Fibroblast of lung (primary cell): Measurements from ENCODE around the gene GABPB1. TPM values are rescaled to one million over a fixed set of nuclear protein-coding genes. Genes with fewer than 3 reads are reported as not detected.

ENCODE experiments used
- DNase-seq, 2 donors: peaks; one replicate each; pipeline versions ENCODE4 v3.0.0 to v3.0.0-alpha.2; 2010; ENCODE audit warnings: low read depth in 2 of 2
- H2AFZ ChIP-seq: 2 replicates; pipeline ENCODE4 v1.5.1; 2012; ENCODE audit warnings: low read length, control low read depth, inconsistent platforms
- H3K27ac ChIP-seq: 2 replicates; pipeline ENCODE4 v1.5.1; 2011; ENCODE audit warnings: low read length, control low read depth; ENCODE audit not compliant: insufficient read depth
- H3K27me3 ChIP-seq: 2 replicates; pipeline ENCODE4 v1.5.1; 2011; ENCODE audit warnings: mild to moderate bottlenecking, low read length; ENCODE audit not compliant: control insufficient read depth, insufficient read depth
- H3K36me3 ChIP-seq: 2 replicates; pipeline ENCODE4 v1.5.1; 2011; ENCODE audit warnings: low read length; ENCODE audit not compliant: control insufficient read depth, insufficient read depth
- H3K4me1 ChIP-seq: 2 replicates; pipeline ENCODE4 v1.5.1; 2011; ENCODE audit warnings: low read length; ENCODE audit not compliant: control insufficient read depth, insufficient read depth; ENCODE audit errors: extremely low read depth
- H3K4me2 ChIP-seq: 2 replicates; pipeline ENCODE4 v1.5.1; 2011; ENCODE audit warnings: low read length, control low read depth; ENCODE audit not compliant: insufficient read depth; ENCODE audit errors: extremely low read depth
- H3K4me3 ChIP-seq, 4 experiments: fragments of 200-600 bp in 1 of 4; sonication (generic) in 1 of 4; replicated peaks in 1 of 4; 2 replicates each; pipeline ENCODE4 v1.5.1; 2011 to 2016; ENCODE audit warnings: low read length in 4 of 4, low read depth in 3 of 4, mild to moderate bottlenecking in 3 of 4, control low read depth in 2 of 4, inconsistent platforms in 1 of 4, mixed read lengths in 1 of 4; ENCODE audit not compliant: insufficient read depth in 1 of 4; ENCODE audit errors: control extremely low read depth in 1 of 4
- H3K79me2 ChIP-seq: 2 replicates; pipeline ENCODE4 v1.5.1; 2012; ENCODE audit warnings: mild to moderate bottlenecking, low read length, inconsistent platforms; ENCODE audit not compliant: control insufficient read depth, insufficient read depth
- H3K9ac ChIP-seq: 2 replicates; pipeline ENCODE4 v1.5.1; 2011; ENCODE audit warnings: mild to moderate bottlenecking, low read length, control low read depth; ENCODE audit not compliant: insufficient read depth
- H3K9me3 ChIP-seq: 2 replicates; pipeline ENCODE4 v1.5.1; 2012; ENCODE audit warnings: low read depth, low read length; ENCODE audit not compliant: control insufficient read depth, insufficient read depth
- H4K20me1 ChIP-seq: 2 replicates; pipeline ENCODE4 v1.5.1; 2011; ENCODE audit warnings: low read length; ENCODE audit not compliant: control insufficient read depth, insufficient read depth; ENCODE audit errors: extremely low read depth
- EZH2 ChIP-seq: IDR thresholded peaks from 2 replicates; pipeline ENCODE4 v1.5.1; 2012; ENCODE audit warnings: low read length, control low read depth, mild to moderate bottlenecking; ENCODE audit errors: missing control alignments
- polyA plus RNA-seq, 2 donors: library from polyadenylated mRNA; depleted of rRNA in 1 of 2; stranded (reverse) in 1 of 2; unstranded in 1 of 2; fragments of >200 nt; gene quantifications; 2 replicates each; pipeline ENCODE4 v1.2.1, GENCODE V29; 2011 to 2012; ENCODE audit warnings: missing spikeins in 1 of 2
- total RNA-seq: library from RNA; depleted of rRNA; stranded (reverse); fragments of >200 nt; gene quantifications from 2 replicates; pipeline ENCODE4 v1.2.1, GENCODE V29; 2014
- TF ChIP-seq, protein P1 (sequence below), 2 donors: IDR thresholded peaks in 1 of 2; conservative IDR thresholded peaks in 1 of 2; 1 replicate in 1 of 2; 2 replicates in 1 of 2; pipeline ENCODE4 v1.5.1; 2011 to 2012; ENCODE audit warnings: low read length in 2 of 2, control low read depth in 1 of 2, inconsistent platforms in 1 of 2, low read depth in 1 of 2, mild to moderate bottlenecking in 1 of 2

Gene GABPB1
- total and polyA plus RNA-seq, 2 donors (not counting 1 experiment from before 2014, with no cell fraction given) = 25.4 to 40.1 TPM

DNA sequence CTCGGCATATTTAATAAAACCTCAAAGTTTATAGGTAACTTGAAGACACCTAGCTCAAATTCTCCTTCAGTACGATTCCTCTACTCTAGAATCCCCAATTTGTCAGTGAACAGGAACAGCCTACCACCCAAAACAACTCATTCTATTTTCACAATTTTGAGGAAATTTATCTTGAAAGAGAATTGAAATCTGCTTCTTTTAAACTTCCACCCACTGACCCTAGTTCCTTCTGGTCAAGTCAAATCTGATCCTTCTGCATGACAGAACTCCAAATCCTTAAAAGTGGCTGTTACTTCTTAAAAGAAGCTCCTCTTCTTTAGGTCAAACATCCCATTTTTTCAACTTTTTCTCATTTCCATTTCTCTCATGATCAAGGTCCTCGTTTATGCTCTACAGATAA is 4.4 kb downstream of the GABPB1 start:
- Histone ChIP-seq H3K9ac (no peak overlapping the region), H3K79me2 (peaks cover 67% of the 10 kb centered on the region), H3K36me3 (no peaks in the 10 kb centered on the region), H3K27ac (no peak overlapping the region), H3K9me3 (no peaks in the 10 kb centered on the region), H4K20me1 (peaks cover 2% of the 10 kb centered on the region), H3K27me3 (no peaks in the 10 kb centered on the region), H3K4me2 (peak overlapping the region; percentile 25), H2AFZ (no peak overlapping the region), H3K4me3 (no peak overlapping the region), H3K4me1 (peaks cover 5% of the 10 kb centered on the region)
- TF ChIP-seq EZH2 = no peak
- TF ChIP-seq, protein P1, sequence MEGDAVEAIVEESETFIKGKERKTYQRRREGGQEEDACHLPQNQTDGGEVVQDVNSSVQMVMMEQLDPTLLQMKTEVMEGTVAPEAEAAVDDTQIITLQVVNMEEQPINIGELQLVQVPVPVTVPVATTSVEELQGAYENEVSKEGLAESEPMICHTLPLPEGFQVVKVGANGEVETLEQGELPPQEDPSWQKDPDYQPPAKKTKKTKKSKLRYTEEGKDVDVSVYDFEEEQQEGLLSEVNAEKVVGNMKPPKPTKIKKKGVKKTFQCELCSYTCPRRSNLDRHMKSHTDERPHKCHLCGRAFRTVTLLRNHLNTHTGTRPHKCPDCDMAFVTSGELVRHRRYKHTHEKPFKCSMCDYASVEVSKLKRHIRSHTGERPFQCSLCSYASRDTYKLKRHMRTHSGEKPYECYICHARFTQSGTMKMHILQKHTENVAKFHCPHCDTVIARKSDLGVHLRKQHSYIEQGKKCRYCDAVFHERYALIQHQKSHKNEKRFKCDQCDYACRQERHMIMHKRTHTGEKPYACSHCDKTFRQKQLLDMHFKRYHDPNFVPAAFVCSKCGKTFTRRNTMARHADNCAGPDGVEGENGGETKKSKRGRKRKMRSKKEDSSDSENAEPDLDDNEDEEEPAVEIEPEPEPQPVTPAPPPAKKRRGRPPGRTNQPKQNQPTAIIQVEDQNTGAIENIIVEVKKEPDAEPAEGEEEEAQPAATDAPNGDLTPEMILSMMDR (conservative IDR thresholded peaks at IDR 0.05 in 1 of 2, IDR thresholded peaks at IDR 0.05 in 1 of 2; ENCODE audit: low read depth in 1 of 2, low read length in 2 of 2) = no peak
- DNase-seq = no peak

DNA sequence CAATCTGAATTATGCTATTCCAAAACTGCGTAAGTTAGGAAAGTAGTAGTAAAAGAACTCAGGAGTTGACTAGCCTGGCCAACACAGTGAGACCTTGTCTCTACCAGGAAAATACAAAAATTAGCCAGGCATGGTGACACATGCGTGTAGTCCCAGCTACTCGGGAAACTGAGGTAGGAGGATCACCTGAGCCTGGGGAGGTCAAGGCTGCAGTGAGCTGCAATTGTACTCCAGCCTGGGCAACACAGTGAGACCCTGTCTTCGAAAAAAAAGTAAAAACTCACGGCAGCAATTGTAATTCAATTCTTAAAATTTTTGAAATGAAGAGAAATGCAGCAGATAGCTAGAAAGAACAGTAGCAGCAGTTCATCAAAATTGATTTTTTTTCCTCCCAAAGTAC is 9.7 kb downstream of the GABPB1 start:
- H3K4me1 ChIP-seq = peaks cover 2% of the 10 kb centered on the region
- H3K4me3 ChIP-seq = no peak overlapping the region
- H3K4me2 ChIP-seq = no peak overlapping the region
- no peaks in the 10 kb centered on the region for H3K36me3 ChIP-seq
- no peak for DNase-seq
- H3K9ac ChIP-seq = no peak overlapping the region
- H3K27ac ChIP-seq = no peak overlapping the region
- H3K27me3 ChIP-seq = no peaks in the 10 kb centered on the region
- no peaks in the 10 kb centered on the region for H4K20me1 ChIP-seq
- peaks cover 31% of the 10 kb centered on the region for H3K79me2 ChIP-seq
- no peaks in the 10 kb centered on the region for H3K9me3 ChIP-seq
- no peak overlapping the region for H2AFZ ChIP-seq
- TF ChIP-seq EZH2 = no peak
- TF ChIP-seq, protein P1 (conservative IDR thresholded peaks at IDR 0.05 in 1 of 2, IDR thresholded peaks at IDR 0.05 in 1 of 2; ENCODE audit: low read depth in 1 of 2, low read length in 2 of 2) = no peak

DNA sequence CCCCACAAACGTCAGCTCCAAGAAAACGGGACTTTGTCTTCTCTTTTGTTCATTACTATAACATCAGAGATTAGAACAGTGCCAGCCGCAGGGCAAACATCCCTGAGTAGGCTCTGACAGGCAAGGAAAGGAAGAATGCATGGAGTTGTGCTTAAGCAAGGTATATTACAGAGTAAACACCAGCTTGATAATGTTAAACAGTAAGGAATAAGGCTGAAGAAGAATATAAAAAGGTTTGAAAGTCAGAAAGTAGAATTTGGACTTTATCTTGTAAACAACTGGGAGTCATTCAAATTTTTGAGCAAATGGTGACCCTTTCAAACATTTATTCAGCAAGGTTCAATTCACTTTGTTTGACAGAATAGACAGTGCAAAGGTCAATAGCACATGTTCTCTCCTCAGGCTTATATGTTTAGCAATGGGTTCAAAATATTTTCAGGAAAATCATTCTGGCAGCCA is 11.0 kb downstream of the GABPB1 start:
- Histone ChIP-seq H3K9ac (no peak overlapping the region), H3K27me3 (no peaks in the 10 kb centered on the region), H2AFZ (no peak overlapping the region), H3K79me2 (peaks cover 18% of the 10 kb centered on the region), H3K4me1 (no peaks in the 10 kb centered on the region), H3K27ac (no peak overlapping the region), H3K4me3 (no peak overlapping the region), H3K36me3 (no peaks in the 10 kb centered on the region), H3K9me3 (no peaks in the 10 kb centered on the region), H3K4me2 (no peak overlapping the region), H4K20me1 (no peaks in the 10 kb centered on the region)
- no peak for DNase-seq
- TF ChIP-seq, protein P1 (conservative IDR thresholded peaks at IDR 0.05 in 1 of 2, IDR thresholded peaks at IDR 0.05 in 1 of 2; ENCODE audit: low read depth in 1 of 2, low read length in 2 of 2) = no peak
- no peak for TF ChIP-seq EZH2
